Activated T-helper 1 cell treated with Interleukin-2 at 50 U/mL for 16 hours (primary cell): ENCODE results near the gene ENPP6.
"Not testable (repeated sequence)": the region's sequence is repeated elsewhere in the genome, so short reads cannot be mapped to it uniquely, and the experiment has no call there.

Experiments
- DNase-seq: peaks from one replicate; pipeline ENCODE4 v3.0.0-alpha.2; 2020; ENCODE audit warnings: low read depth

The ENPP6 gene

DNA sequence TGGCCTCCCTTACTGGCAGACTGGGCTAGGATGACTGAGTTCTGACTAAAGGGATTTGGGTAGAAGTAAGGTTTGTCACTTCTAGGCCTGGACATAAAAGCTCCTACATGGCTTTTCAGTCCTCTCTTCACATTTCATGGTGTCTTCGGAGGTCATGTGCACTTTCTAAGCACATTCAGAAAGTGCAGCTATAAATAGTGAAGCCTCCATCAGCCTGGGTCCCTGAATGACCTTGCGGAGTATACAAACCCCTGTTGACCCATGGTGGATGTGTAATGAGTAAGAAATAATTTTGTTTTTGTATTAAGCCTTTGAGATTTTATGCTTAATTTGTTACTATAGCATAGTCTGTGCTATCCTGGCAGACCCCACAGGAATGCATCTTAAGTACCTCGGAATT, 158.6 kb downstream of the ENPP6 start:
- no peak for DNase-seq

DNA sequence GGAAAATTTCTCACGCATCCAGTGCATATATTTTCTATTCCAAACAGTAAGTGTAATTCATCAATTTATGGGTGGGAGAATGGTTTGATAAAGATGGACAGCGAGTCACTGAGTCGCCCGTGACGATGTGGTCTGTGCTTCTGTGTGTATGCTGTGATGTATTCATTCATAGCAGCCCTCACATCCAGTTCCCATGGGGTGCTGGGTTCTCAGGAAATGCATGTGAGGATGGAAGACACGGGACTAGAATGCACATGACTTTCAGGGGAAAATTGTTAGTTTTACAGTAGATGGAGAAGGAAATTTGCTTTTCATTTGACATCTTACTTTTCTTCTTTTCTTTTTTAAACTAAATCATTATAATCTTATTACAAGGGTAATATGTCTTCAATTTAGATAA, 159.6 kb downstream of the ENPP6 start:
- no peak for DNase-seq

DNA sequence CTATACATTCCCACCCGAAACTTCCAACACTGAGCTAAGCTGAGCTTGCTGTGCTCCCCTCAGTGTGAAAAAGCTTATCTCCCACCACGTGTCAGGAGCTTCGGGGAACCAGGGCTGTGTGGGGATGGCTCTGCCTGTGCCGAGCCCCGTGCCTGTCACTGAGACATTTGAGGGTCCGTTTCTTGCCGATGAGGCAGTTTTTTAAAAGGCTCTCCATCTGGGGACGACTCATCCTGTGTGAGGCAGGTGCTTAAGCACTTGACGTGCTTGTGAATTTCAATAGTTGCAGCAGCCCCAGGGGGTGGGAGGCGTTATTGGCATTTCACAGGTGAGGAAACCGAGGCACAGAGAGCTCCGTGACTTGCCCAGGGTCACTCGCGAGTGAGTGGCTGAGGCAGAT, 160.8 kb downstream of the ENPP6 start:
- no peak for DNase-seq

DNA sequence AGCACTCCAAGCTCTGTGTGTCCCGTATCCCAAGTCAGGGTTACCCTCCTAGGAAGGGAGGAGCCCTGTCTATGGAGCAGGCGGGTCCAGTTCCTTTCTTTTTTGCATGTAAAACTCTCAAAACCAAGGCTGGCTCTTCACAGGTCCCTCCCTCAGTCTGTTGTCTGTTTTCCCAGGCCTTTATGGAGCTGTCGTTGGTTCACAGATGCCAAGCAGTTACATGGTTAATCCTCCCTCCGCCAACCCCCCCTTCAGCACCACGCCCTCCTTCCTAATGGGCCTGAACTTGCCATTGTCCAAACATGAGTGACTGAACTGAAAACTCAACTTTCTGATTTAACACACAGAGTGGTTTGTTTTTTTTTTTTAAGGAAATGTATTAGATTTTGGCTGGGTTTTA, 164.2 kb downstream of the ENPP6 start:
- DNase-seq = no peak

DNA sequence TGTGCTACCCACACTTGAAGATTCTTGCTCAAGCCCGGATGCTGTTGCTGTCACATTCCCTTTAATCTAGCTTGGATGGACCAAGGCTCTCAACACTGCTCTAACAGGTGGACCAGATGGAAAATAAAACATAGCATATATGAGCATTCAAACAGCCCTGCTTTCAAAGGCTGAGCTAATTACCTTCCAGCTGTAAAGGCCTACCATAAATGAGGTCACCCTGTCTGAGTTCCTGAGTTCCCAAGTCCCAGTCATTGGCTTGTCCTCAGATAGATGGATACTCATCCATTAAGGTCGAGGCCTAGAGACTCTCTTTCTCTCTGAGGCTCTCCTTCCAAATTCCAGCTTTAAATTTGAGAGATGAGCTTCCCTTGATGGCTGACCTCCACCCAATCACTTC, 165.1 kb downstream of the ENPP6 start:
- DNase-seq = no peak

DNA sequence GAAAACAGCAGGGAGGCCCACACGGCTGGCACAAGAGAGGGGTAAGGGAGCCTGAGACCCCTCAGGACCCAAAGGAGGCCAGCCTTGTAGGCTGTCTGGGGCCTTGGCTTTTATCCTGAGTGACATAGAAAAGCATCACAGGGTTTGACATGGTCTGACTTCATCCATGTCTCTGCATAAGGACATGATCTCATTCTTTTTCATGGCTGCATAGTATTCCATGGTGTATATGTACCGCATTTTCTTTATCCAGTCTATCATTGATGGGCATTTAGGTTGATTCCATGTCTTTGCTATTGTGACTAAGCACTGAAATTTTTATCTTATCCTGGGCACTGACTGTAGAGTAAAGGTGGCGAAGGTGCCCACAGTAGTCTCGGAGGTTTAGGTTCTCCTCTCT, 166.4 kb downstream of the ENPP6 start:
- not testable (repeated sequence) for DNase-seq

DNA sequence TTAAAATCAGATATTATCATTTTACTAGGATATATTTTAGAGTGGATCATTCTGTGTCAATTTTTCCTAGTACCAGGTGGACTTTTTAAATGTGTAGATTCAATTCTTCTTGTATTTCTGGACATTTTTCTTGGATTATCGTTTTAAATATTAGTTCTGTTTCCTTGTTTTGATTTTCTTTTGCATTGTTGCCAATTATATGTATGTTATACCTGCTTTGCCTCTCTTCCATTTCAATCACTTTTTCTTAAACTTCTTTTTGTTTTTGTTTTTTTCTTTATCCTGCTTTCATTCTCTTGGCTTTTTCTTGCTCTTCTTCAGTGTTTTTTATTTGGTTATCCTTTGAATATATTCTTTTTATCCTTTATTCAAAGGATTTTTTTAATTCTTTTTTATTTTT, 171.5 kb downstream of the ENPP6 start:
- DNase-seq = no peak

DNA sequence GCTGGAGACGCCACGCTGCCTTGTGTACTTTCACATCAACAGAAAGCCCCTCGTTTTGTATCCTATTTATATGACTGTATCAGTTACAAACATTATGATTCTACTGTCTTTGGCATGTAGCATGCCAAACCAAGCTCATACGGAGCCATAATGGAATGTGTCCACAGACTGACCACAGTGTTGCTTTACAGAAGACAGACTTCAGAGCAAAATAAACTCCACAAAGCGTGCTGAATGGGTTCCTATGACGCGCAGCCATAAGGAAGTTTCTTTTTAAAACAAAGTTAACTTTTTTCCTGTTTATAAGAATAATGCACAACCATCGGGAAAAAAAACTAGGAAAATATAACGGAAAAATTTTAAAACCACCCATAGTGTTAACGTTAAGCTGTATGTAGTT, 176.5 kb downstream of the ENPP6 start:
- no peak for DNase-seq

DNA sequence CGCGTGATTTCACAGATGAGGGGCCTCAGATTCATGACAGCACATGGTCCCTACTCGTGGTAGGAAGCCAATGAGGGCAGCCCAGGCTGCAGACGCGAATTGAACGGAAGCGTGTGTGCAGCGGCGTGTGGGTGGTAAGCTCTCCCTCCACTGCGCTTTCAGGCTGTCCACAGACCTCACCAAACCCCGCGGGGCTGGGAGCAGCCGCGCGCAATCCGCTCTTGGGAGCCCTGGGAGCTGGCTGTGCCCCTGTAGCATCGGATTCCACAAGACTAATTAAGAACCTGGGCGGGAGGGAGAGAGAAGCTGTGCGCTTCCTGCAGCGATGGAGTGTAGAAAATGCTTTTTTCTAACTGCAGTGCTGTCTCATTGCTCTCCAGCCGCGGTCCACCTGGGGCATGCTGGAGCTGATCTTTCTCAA, 177.7 kb downstream of the ENPP6 start:
- no peak for DNase-seq
